B cell (primary cell): ENCODE results near the gene ADARB2. TPM values are rescaled to one million over a fixed set of nuclear protein-coding genes. Genes with fewer than 3 reads are reported as not detected.

Experiments used
- ATAC-seq: fragments of 200-7000 bp; cut with Tn5 transposase; one replicate; pipeline ENCODE4 v1.10.0; 2021; ENCODE audit warnings: low read depth, mild to moderate bottlenecking, moderate number of reproducible peaks, moderate library complexity
- CTCF ChIA-PET: fragments of 350-600 bp; sonication (Branson Sonifier 250); formaldehyde crosslinking; loops from one replicate; lab custom pipeline; 2021; ENCODE audit warnings: antibody characterized with exemption, inconsistent platforms; lab: Charles Lee
- POLR2A ChIA-PET: fragments of 350-600 bp; sonication (Branson Sonifier 250); formaldehyde crosslinking; loops from one replicate; lab custom pipeline; 2021; ENCODE audit warnings: antibody characterized with exemption; lab: Charles Lee
- DNase-seq: peaks from one replicate; pipeline ENCODE4 v3.0.0; 2013
- H2AFZ ChIP-seq: 2 replicates; pipeline ENCODE4 v1.6.1; 2012; ENCODE audit warnings: mild to moderate bottlenecking, low read depth, low read length; ENCODE audit not compliant: insufficient read depth, poor library complexity, severe bottlenecking
- H3K27ac ChIP-seq, 2 donors: 1 replicate in 1 of 2; 2 replicates in 1 of 2; pipeline ENCODE4 v1.5.1; 2012 to 2013; ENCODE audit warnings: low read length in 2 of 2, mild to moderate bottlenecking in 2 of 2, moderate library complexity in 1 of 2
- H3K27me3 ChIP-seq, 4 experiments: fragments of 200-600 bp in 1 of 4; sonication (generic) in 1 of 4; replicated peaks in 1 of 4; 1 replicate in 2 of 4; 2 replicates in 2 of 4; pipeline versions ENCODE4 v1.6.1 to v1.7.0; 2013 to 2016; ENCODE audit warnings: low read length in 3 of 4, mild to moderate bottlenecking in 2 of 4, mixed read lengths in 1 of 4, moderate library complexity in 1 of 4; ENCODE audit not compliant: insufficient read depth in 4 of 4, control insufficient read depth in 3 of 4; ENCODE audit errors: control extremely low read depth in 1 of 4
- H3K36me3 ChIP-seq, 2 experiments: replicated peaks in 1 of 2; 1 replicate in 1 of 2; 2 replicates in 1 of 2; pipeline versions ENCODE4 v1.6.1 to v1.7.1; 2013; ENCODE audit warnings: low read length in 1 of 2; ENCODE audit not compliant: insufficient read depth in 2 of 2, control insufficient read depth in 1 of 2; ENCODE audit errors: control extremely low read depth in 1 of 2, extremely low read depth in 1 of 2
- H3K4me1 ChIP-seq, 2 donors: fragments of 200-600 bp in 1 of 2; sonication (generic) in 1 of 2; 1 replicate in 1 of 2; 2 replicates in 1 of 2; pipeline versions ENCODE4 v1.5.1 to v1.6.1; 2013 to 2017; ENCODE audit warnings: low read length in 2 of 2; ENCODE audit not compliant: control insufficient read depth in 2 of 2, insufficient read depth in 2 of 2
- H3K4me2 ChIP-seq: replicated peaks from 2 replicates; pipeline ENCODE3; 2012; ENCODE audit warnings: mild to moderate bottlenecking, low read depth, low read length; ENCODE audit not compliant: poor library complexity, severe bottlenecking
- H3K4me3 ChIP-seq, 5 experiments: fragments of 200-600 bp in 1 of 5; sonication (generic) in 1 of 5; 1 replicate in 3 of 5; 2 replicates in 2 of 5; pipeline versions ENCODE4 v1.5.1 to v1.7.0; 2011 to 2016; ENCODE audit warnings: low read length in 4 of 5, mild to moderate bottlenecking in 4 of 5, low read depth in 2 of 5, control low read depth in 1 of 5, moderate library complexity in 1 of 5; ENCODE audit not compliant: insufficient read depth in 1 of 5; ENCODE audit errors: control extremely low read depth in 1 of 5, extremely low read depth in 1 of 5
- H3K79me2 ChIP-seq: fragments of 200-600 bp; sonication (generic); one replicate; pipeline ENCODE4 v1.6.0; 2016; ENCODE audit warnings: low read length; ENCODE audit not compliant: control insufficient read depth, insufficient read depth
- H3K9ac ChIP-seq: fragments of 200-600 bp; sonication (generic); 2 replicates; pipeline ENCODE4 v1.6.1; 2017; ENCODE audit warnings: mild to moderate bottlenecking, low read length, moderate library complexity
- H3K9me3 ChIP-seq, 3 donors: one replicate each; pipeline versions ENCODE4 v1.6.1 to v1.7.1; 2013; ENCODE audit warnings: low read length in 2 of 3; ENCODE audit not compliant: control insufficient read depth in 2 of 3, insufficient read depth in 1 of 3; ENCODE audit errors: control extremely low read depth in 1 of 3
- H4K20me1 ChIP-seq: 2 replicates; pipeline ENCODE4 v1.6.0; 2012; ENCODE audit warnings: mild to moderate bottlenecking, low read length; ENCODE audit not compliant: insufficient read depth, control insufficient read depth, poor library complexity, severe bottlenecking
- H3K27ac Mint-ChIP-seq: one replicate; pipeline ENCODE4 v1.8.0; 2021; ENCODE audit warnings: mixed read lengths
- H3K27me3 Mint-ChIP-seq: one replicate; pipeline ENCODE4 v1.8.0; 2021; ENCODE audit warnings: mixed read lengths
- H3K4me1 Mint-ChIP-seq: one replicate; pipeline ENCODE4 v1.8.0; 2021; ENCODE audit warnings: mixed read lengths
- H3K4me3 Mint-ChIP-seq: one replicate; pipeline ENCODE4 v1.8.0; 2021; ENCODE audit warnings: mixed read lengths
- H3K9me3 Mint-ChIP-seq: one replicate; pipeline ENCODE4 v1.8.0; 2022; ENCODE audit warnings: mixed read lengths; ENCODE audit not compliant: insufficient read depth
- CTCF ChIP-seq: fragments of 200-600 bp; IDR thresholded peaks from one replicate; pipeline ENCODE4 v1.8.0; 2022; ENCODE audit warnings: antibody characterized with exemption, mild to moderate bottlenecking
- EZH2 ChIP-seq: IDR thresholded peaks from 2 replicates; pipeline ENCODE4 v1.6.1; 2012; ENCODE audit warnings: borderline replicate concordance, low read depth, mild to moderate bottlenecking, moderate library complexity, low read length; ENCODE audit not compliant: insufficient read depth, poor library complexity, severe bottlenecking
- WGBS: methylation state at CpG from one replicate; pipeline ENCODE4 v1.1.5; 2013; ENCODE audit warnings: missing lambda C conversion rate; ENCODE audit not compliant: insufficient coverage; 5-methylcytosine and 5-hydroxymethylcytosine counted together
- intact Hi-C: fragments of 100-400 bp; cut with micrococcal nuclease; formaldehyde crosslinking; loops from one replicate; pipeline ENCODE4 v1.10.0; 2022
- polyA plus RNA-seq: library from polyadenylated mRNA; depleted of rRNA; stranded (reverse); fragments of >200 nt; gene quantifications from 2 replicates; pipeline ENCODE4 v1.2.3, GENCODE V29; 2012
- total RNA-seq, 2 donors: library from RNA; stranded (reverse); fragments of 120-200 nt in 1 of 2; gene quantifications; 1 replicate in 1 of 2; 2 replicates in 1 of 2; pipeline versions ENCODE4 v1.2.3 to v1.2.4, GENCODE V29; 2013 to 2022

Gene ADARB2
- total and polyA plus RNA-seq, 2 donors (not counting 1 experiment from before 2014, with no cell fraction given) = 0.13 to 0.96 TPM

GRCh38 chr10:1147810-1148209 is 589.5 kb downstream of the ADARB2 start:
- Histone ChIP-seq H2AFZ (no peak overlapping the region), H3K4me2 (no peak overlapping the region), H3K79me2 (no peaks in the 10 kb centered on the region), H3K9ac (no peak overlapping the region), H3K4me1 (no peaks in the 10 kb centered on the region), H3K4me3 (no peak overlapping the region), H3K27me3 (no peaks in the 10 kb centered on the region), H3K27ac (no peak overlapping the region), H3K9me3 (peaks cover 0 to 23% (median 21%) of the 10 kb centered on the region in 3 donors), H4K20me1 (no peaks in the 10 kb centered on the region), H3K36me3 (no peaks in the 10 kb centered on the region)
- Mint-ChIP-seq H3K4me3 (no peak overlapping the region), H3K9me3 (peaks cover 7% of the 10 kb centered on the region), H3K27me3 (peaks cover 20% of the 10 kb centered on the region), H3K27ac (no peak overlapping the region), H3K4me1 (no peaks in the 10 kb centered on the region)
- DNase-seq (no peak), ATAC-seq (no peak)
- TF ChIP-seq CTCF = no peak
- no peak for TF ChIP-seq EZH2
- intact Hi-C loops = no loop called here
- CTCF ChIA-PET = no interaction called here
- 78% methylated on average over 1 of the region's 5 CpGs for WGBS
- POLR2A ChIA-PET = no interaction called here

- Histone ChIP-seq H3K27ac (no peak overlapping the region), H3K4me2 (no peak overlapping the region), H4K20me1 (no peaks in the 10 kb centered on the region), H2AFZ (no peak overlapping the region), H3K79me2 (no peaks in the 10 kb centered on the region), H3K4me1 (no peaks in the 10 kb centered on the region), H3K4me3 (no peak overlapping the region), H3K9me3 (peaks cover 4 to 38% (median 30%) of the 10 kb centered on the region in 3 donors), H3K9ac (no peak overlapping the region), H3K27me3 (no peaks in the 10 kb centered on the region), H3K36me3 (no peaks in the 10 kb centered on the region)
- no CpG with 5 or more reads among the region's 3 CpGs for WGBS
- POLR2A ChIA-PET = no interaction called here
- TF ChIP-seq CTCF (peak; percentile 41), EZH2 (no peak)
- CTCF ChIA-PET = no interaction called here
- ATAC-seq (no peak), DNase-seq (no peak)
- Mint-ChIP-seq H3K9me3 (peaks cover 14% of the 10 kb centered on the region), H3K27ac (no peak overlapping the region), H3K4me1 (no peaks in the 10 kb centered on the region), H3K27me3 (peaks cover 14% of the 10 kb centered on the region), H3K4me3 (no peak overlapping the region)
- intact Hi-C loops = no loop called here
Observed at GRCh38 chr10:1142596-1142995, 594.7 kb downstream of the ADARB2 start.
